ENCODE results near the gene COX5B.

GRCh38 chr2:97695744-97696143, 49.9 kb downstream of the COX5B start:
- no peak for TF ChIP-seq POLR2AphosphoS5 (IDR thresholded peaks at IDR 0.05; ENCODE audit: low read depth, low read length)
- no peak for TF ChIP-seq CTCF (IDR thresholded peaks at IDR 0.05)
- no peak for TF ChIP-seq SIN3A (IDR thresholded peaks at IDR 0.05; ENCODE audit: borderline replicate concordance, insufficient read depth, low read depth, low read length)
- TF ChIP-seq REST (IDR thresholded peaks at IDR 0.05; ENCODE audit: insufficient read depth in 1 of 2, low read depth in 2 of 2, low read length in 1 of 2): no peak

Data from Panc1 (cell line).